HepG2 (cell line): ENCODE measurements around the gene SYCE3. TPM values are rescaled to one million over a fixed set of nuclear protein-coding genes. Genes with fewer than 3 reads are reported as not detected.

ENCODE experiments used
- BRF2 ChIP-seq: sonication (generic); formaldehyde crosslinking; IDR thresholded peaks from 2 replicates; pipeline ENCODE4 v1.8.1; 2022; ENCODE audit warnings: mild to moderate bottlenecking, missing genetic modification reagents
- FOXK2 ChIP-seq: fragments of 450-650 bp; IDR thresholded peaks from 2 replicates; pipeline ENCODE4 v1.6.1; 2016
- HOMEZ ChIP-seq: IDR thresholded peaks from 2 replicates; pipeline ENCODE4 v1.6.1; 2016; ENCODE audit warnings: low read depth
- ISX ChIP-seq: sonication (generic); formaldehyde crosslinking; conservative IDR thresholded peaks from 2 replicates; pipeline ENCODE4 v1.5.0; 2020; ENCODE audit warnings: missing genetic modification reagents
- KDM1A ChIP-seq: IDR thresholded peaks from 2 replicates; pipeline ENCODE4 v1.6.1; 2016; ENCODE audit warnings: missing compliant biosample characterization
- KDM5A ChIP-seq: fragments of 200-600 bp; sonication (generic); IDR thresholded peaks from 2 replicates; pipeline ENCODE4 v1.7.0; 2018; ENCODE audit warnings: antibody characterized with exemption, mild to moderate bottlenecking, low read length, borderline replicate concordance
- NKX3-1 ChIP-seq: sonication (generic); formaldehyde crosslinking; IDR thresholded peaks from 2 replicates; pipeline ENCODE4 v1.5.0; 2020; ENCODE audit warnings: missing genetic modification reagents
- PCBP2 ChIP-seq: fragments of 200-400 bp; formaldehyde crosslinking; optimal IDR thresholded peaks from 2 replicates; pipeline ENCODE3; 2018; ENCODE audit warnings: low read length, low read depth; ENCODE audit not compliant: poor library complexity, severe bottlenecking
- PRDM4 ChIP-seq: sonication (generic); formaldehyde crosslinking; IDR thresholded peaks from 2 replicates; pipeline ENCODE4 v1.9.0; 2021; ENCODE audit warnings: missing genetic modification reagents, borderline replicate concordance
- SIN3A ChIP-seq: IDR thresholded peaks from 2 replicates; pipeline ENCODE4 v1.6.1; 2011; ENCODE audit warnings: low read depth, mild to moderate bottlenecking, control low read depth, low read length, borderline replicate concordance
- SKIL ChIP-seq: sonication (generic); formaldehyde crosslinking; IDR thresholded peaks from 2 replicates; pipeline ENCODE4 v1.8.0; 2022; ENCODE audit warnings: missing genetic modification reagents, mild to moderate bottlenecking, moderate library complexity, borderline replicate concordance
- SMARCC2 ChIP-seq: fragments of 450-650 bp; IDR thresholded peaks from 2 replicates; pipeline ENCODE4 v1.6.1; 2017; ENCODE audit warnings: antibody characterized with exemption, mild to moderate bottlenecking
- STAG1 ChIP-seq: sonication (generic); formaldehyde crosslinking; IDR thresholded peaks from 2 replicates; pipeline ENCODE4 v1.4.0; 2020; ENCODE audit warnings: missing genetic modification reagents
- TFDP1 ChIP-seq: IDR thresholded peaks from 2 replicates; pipeline ENCODE4 v1.6.1; 2016; ENCODE audit warnings: missing compliant biosample characterization, missing genetic modification reagents, borderline replicate concordance
- TP53 ChIP-seq: sonication (generic); formaldehyde crosslinking; conservative IDR thresholded peaks from 2 replicates; pipeline ENCODE4 v1.4.0; 2020; ENCODE audit warnings: missing genetic modification reagents
- ZBTB7A ChIP-seq: sonication (generic); formaldehyde crosslinking; IDR thresholded peaks from 2 replicates; pipeline ENCODE4 v1.8.0; 2022; ENCODE audit warnings: mild to moderate bottlenecking, missing genetic modification reagents
- ZNF598 ChIP-seq: sonication (generic); formaldehyde crosslinking; IDR thresholded peaks from 2 replicates; pipeline ENCODE4 v1.5.1; 2020; ENCODE audit warnings: mild to moderate bottlenecking, missing genetic modification reagents, borderline replicate concordance
- ZNF660 ChIP-seq: sonication (generic); formaldehyde crosslinking; IDR thresholded peaks from 2 replicates; pipeline ENCODE4 v1.5.1; 2020; ENCODE audit warnings: mild to moderate bottlenecking, low read depth, missing genetic modification reagents, borderline replicate concordance
- ZNF800 ChIP-seq: sonication (generic); formaldehyde crosslinking; IDR thresholded peaks from 2 replicates; pipeline ENCODE4 v1.4.0; 2020; ENCODE audit warnings: missing genetic modification reagents
- polyA plus RNA-seq, 8 experiments: library from polyadenylated mRNA; depleted of rRNA in 3 of 8; stranded (reverse) in 7 of 8; unstranded in 1 of 8; fragments of >200 nt; fragmentation: Illumina TruSeq in 4 of 8; extraction: Trizol in 4 of 8; gene quantifications; 2 replicates each; pipeline versions ENCODE4 v1.2.1 to v1.2.3, GENCODE V29; 2011 to 2016; ENCODE audit warnings: low read depth in 4 of 8, missing spikeins in 1 of 8, mixed read lengths in 1 of 8; ENCODE audit not compliant: insufficient read depth in 1 of 8
- total RNA-seq, 5 experiments: library from RNA; depleted of rRNA; stranded (reverse); fragments of >200 nt; fragmentation: Illumina TruSeq; extraction: Trizol; gene quantifications; 2 replicates each; pipeline ENCODE4 v1.2.3, GENCODE V29; 2016; ENCODE audit warnings: low read depth in 1 of 5

SYCE3 gene
- total and polyA plus RNA-seq, 2 of the 13 experiments (the other 11 are each of a cell fraction or from before 2014, with no cell fraction given), result not detected

GRCh38 chr22:50529897-50530579, 32.7 kb downstream of the SYCE3 start, which contains the start of gene TYMP (continued):
- TF ChIP-seq SKIL (CRISPR knock-in tag) (no peak), SIN3A (no peak; the same call in 1 of the 2 replicates), NKX3-1 (CRISPR knock-in tag) (0 out of 2 replicates have a peak, but pooled peaks have one; percentile 78), ZBTB7A (CRISPR knock-in tag) (peak; percentile 87; the same call in 1 of the 2 replicates), STAG1 (CRISPR knock-in tag) (peak; percentile 23; the same call in 1 of the 2 replicates), TFDP1 (peak; percentile 88), FOXK2 (no peak), ZNF598 (no peak), ZNF660 (CRISPR knock-in tag) (no peak), PCBP2 (no peak), TP53 (CRISPR knock-in tag) (peak; percentile 74; the same call in 1 of the 2 replicates), PRDM4 (CRISPR knock-in tag) (no peak), SMARCC2 (no peak), KDM1A (CRISPR knock-in tag) (no peak), ISX (CRISPR knock-in tag) (no peak), ZNF800 (CRISPR knock-in tag) (no peak), BRF2 (no peak; the same call in 1 of the 2 replicates), KDM5A (no peak), HOMEZ (CRISPR knock-in tag) (no peak)
